Neural cell (in vitro differentiated cells): Measurements from ENCODE around the gene ATOH8.

Source experiments
- EZH2 ChIP-seq: fragments of 200-600, 300-800 bp; shearing (Covaris generic), sonication (generic); IDR thresholded peaks from 2 replicates; pipeline ENCODE4 v1.6.1; 2014; ENCODE audit warnings: antibody characterized with exemption, low read length, borderline replicate concordance, mild to moderate bottlenecking; ENCODE audit not compliant: insufficient read depth, poor library complexity, severe bottlenecking
- MXI1 ChIP-seq: fragments of 450-650 bp; conservative IDR thresholded peaks from 2 replicates; pipeline ENCODE4 v1.6.1; 2014; ENCODE audit warnings: antibody characterized with exemption, mild to moderate bottlenecking; ENCODE audit not compliant: poor library complexity, severe bottlenecking
- POLR2AphosphoS5 ChIP-seq: IDR thresholded peaks from 2 replicates; pipeline ENCODE4 v1.6.1; 2012
- REST ChIP-seq: IDR thresholded peaks from 2 replicates; pipeline ENCODE4 v1.6.1; 2012; ENCODE audit warnings: borderline replicate concordance
- TAF1 ChIP-seq: IDR thresholded peaks from 2 replicates; pipeline ENCODE4 v1.6.1; 2012; ENCODE audit warnings: low read depth
- TF ChIP-seq, protein P1 (sequence below): fragments of 450-650 bp; IDR thresholded peaks from 2 replicates; pipeline ENCODE4 v1.5.1; 2014; ENCODE audit warnings: antibody characterized with exemption, mild to moderate bottlenecking, moderate library complexity; ENCODE audit not compliant: poor library complexity, severe bottlenecking

- TF ChIP-seq, protein P1, sequence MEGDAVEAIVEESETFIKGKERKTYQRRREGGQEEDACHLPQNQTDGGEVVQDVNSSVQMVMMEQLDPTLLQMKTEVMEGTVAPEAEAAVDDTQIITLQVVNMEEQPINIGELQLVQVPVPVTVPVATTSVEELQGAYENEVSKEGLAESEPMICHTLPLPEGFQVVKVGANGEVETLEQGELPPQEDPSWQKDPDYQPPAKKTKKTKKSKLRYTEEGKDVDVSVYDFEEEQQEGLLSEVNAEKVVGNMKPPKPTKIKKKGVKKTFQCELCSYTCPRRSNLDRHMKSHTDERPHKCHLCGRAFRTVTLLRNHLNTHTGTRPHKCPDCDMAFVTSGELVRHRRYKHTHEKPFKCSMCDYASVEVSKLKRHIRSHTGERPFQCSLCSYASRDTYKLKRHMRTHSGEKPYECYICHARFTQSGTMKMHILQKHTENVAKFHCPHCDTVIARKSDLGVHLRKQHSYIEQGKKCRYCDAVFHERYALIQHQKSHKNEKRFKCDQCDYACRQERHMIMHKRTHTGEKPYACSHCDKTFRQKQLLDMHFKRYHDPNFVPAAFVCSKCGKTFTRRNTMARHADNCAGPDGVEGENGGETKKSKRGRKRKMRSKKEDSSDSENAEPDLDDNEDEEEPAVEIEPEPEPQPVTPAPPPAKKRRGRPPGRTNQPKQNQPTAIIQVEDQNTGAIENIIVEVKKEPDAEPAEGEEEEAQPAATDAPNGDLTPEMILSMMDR = no peak
- TF ChIP-seq EZH2 = no peak
- TF ChIP-seq POLR2AphosphoS5 = no peak
- TF ChIP-seq TAF1 = no peak
- no peak for TF ChIP-seq REST
- no peak for TF ChIP-seq MXI1
These were observed 41.7 kb downstream of the ATOH8 start for GRCh38 chr2:85795331-85796045.
